ENCODE measurements around the gene TRABD. TPM values are rescaled to one million over a fixed set of nuclear protein-coding genes. Genes with fewer than 3 reads are reported as not detected.
A peak's percentile ranks its signal among the peaks of the same experiment; 100 is the strongest.
"Not testable (repeated sequence)": the region's sequence is repeated elsewhere in the genome, so short reads cannot be mapped to it uniquely, and the experiment has no call there.

The TRABD gene
- polyA plus RNA-seq, 4 donors: 43.3 to 84.6 (median 66.9) TPM

- no peak overlapping the region for H3K4me3 ChIP-seq (ENCODE audit: low read depth in 1 of 3, low read length in 3 of 3)
- FAIRE-seq (no peak), DNase-seq (no peak)
- peaks cover 0 to 9% (median 3%) of the 10 kb centered on the region in 3 donors for H3K27me3 ChIP-seq (ENCODE audit: control insufficient read depth in 3 of 3, insufficient read depth in 3 of 3, low read length in 3 of 3)
- peaks cover 0 to 11% (median 3%) of the 10 kb centered on the region in 3 donors for H3K4me1 ChIP-seq (ENCODE audit: control insufficient read depth in 3 of 3, insufficient read depth in 2 of 3, low read depth in 1 of 3, low read length in 2 of 3)
- 79 to 92% (median 84%) methylated on average over 6 of the region's 6 CpGs for WGBS, 3 donors
- H3K36me3 ChIP-seq (ENCODE audit: control insufficient read depth in 3 of 3, insufficient read depth in 2 of 3, low read depth in 1 of 3, low read length in 3 of 3): no peaks in the 10 kb centered on the region
- no peak overlapping the region for H3K27ac ChIP-seq (ENCODE audit: low read depth in 1 of 3, low read length in 2 of 3)
- H3K9me3 ChIP-seq (ENCODE audit: control insufficient read depth in 2 of 2, insufficient read depth in 1 of 2, low read depth in 1 of 2, low read length in 1 of 2): no peaks in the 10 kb centered on the region
Observed at GRCh38 chr22:50141462-50141861, 44.3 kb upstream of the TRABD start.

GRCh38 chr22:50141891-50142363 lies 43.8 kb upstream of the TRABD start:
- peaks cover 0 to 15% (median 3%) of the 10 kb centered on the region in 3 donors for H3K4me1 ChIP-seq (ENCODE audit: control insufficient read depth in 3 of 3, insufficient read depth in 2 of 3, low read depth in 1 of 3, low read length in 2 of 3)
- H3K9me3 ChIP-seq (ENCODE audit: control insufficient read depth in 2 of 2, insufficient read depth in 1 of 2, low read depth in 1 of 2, low read length in 1 of 2): no peaks in the 10 kb centered on the region
- DNase-seq: no peak
- no peak for FAIRE-seq
- 48 to 63% (median 62%) methylated on average over 11 of the region's 11 CpGs for WGBS, 3 donors
- H3K27me3 ChIP-seq (ENCODE audit: control insufficient read depth in 3 of 3, insufficient read depth in 3 of 3, low read length in 3 of 3): peaks cover 0 to 9% (median 3%) of the 10 kb centered on the region in 3 donors
- no peak overlapping the region for H3K4me3 ChIP-seq (ENCODE audit: low read depth in 1 of 3, low read length in 3 of 3)
- H3K27ac ChIP-seq (ENCODE audit: low read depth in 1 of 3, low read length in 2 of 3): no peak overlapping the region
- no peaks in the 10 kb centered on the region for H3K36me3 ChIP-seq (ENCODE audit: control insufficient read depth in 3 of 3, insufficient read depth in 2 of 3, low read depth in 1 of 3, low read length in 3 of 3)

- no peak for FAIRE-seq
- Histone ChIP-seq H3K36me3 (ENCODE audit: control insufficient read depth in 3 of 3, insufficient read depth in 2 of 3, low read depth in 1 of 3, low read length in 3 of 3) (no peaks in the 10 kb centered on the region), H3K27me3 (ENCODE audit: control insufficient read depth in 3 of 3, insufficient read depth in 3 of 3, low read length in 3 of 3) (peaks cover 0 to 9% (median 3%) of the 10 kb centered on the region in 3 donors), H3K9me3 (ENCODE audit: control insufficient read depth in 2 of 2, insufficient read depth in 1 of 2, low read depth in 1 of 2, low read length in 1 of 2) (no peaks in the 10 kb centered on the region), H3K27ac (ENCODE audit: low read depth in 1 of 3, low read length in 2 of 3) (no peak overlapping the region), H3K4me1 (ENCODE audit: control insufficient read depth in 3 of 3, insufficient read depth in 2 of 3, low read depth in 1 of 3, low read length in 2 of 3) (peaks cover 0 to 23% (median 3%) of the 10 kb centered on the region in 3 donors), H3K4me3 (ENCODE audit: low read depth in 1 of 3, low read length in 3 of 3) (no peak overlapping the region)
- DNase-seq: no peak
- WGBS, 3 donors: 87 to 90% (median 87%) methylated on average over 7 of the region's 7 CpGs
Observed at GRCh38 chr22:50143096-50143495, 42.6 kb upstream of the TRABD start.

- FAIRE-seq: no peak
- Histone ChIP-seq H3K9me3 (ENCODE audit: control insufficient read depth in 2 of 2, insufficient read depth in 1 of 2, low read depth in 1 of 2, low read length in 1 of 2) (no peaks in the 10 kb centered on the region), H3K27me3 (ENCODE audit: control insufficient read depth in 3 of 3, insufficient read depth in 3 of 3, low read length in 3 of 3) (peaks cover 0 to 9% (median 3%) of the 10 kb centered on the region in 3 donors), H3K27ac (ENCODE audit: low read depth in 1 of 3, low read length in 2 of 3) (no peak overlapping the region), H3K4me3 (ENCODE audit: low read depth in 1 of 3, low read length in 3 of 3) (no peak overlapping the region), H3K4me1 (ENCODE audit: control insufficient read depth in 3 of 3, insufficient read depth in 2 of 3, low read depth in 1 of 3, low read length in 2 of 3) (peaks cover 0 to 30% (median 3%) of the 10 kb centered on the region in 3 donors), H3K36me3 (ENCODE audit: control insufficient read depth in 3 of 3, insufficient read depth in 2 of 3, low read depth in 1 of 3, low read length in 3 of 3) (no peaks in the 10 kb centered on the region)
- no peak for DNase-seq
- WGBS, 3 donors: 84 to 88% (median 87%) methylated on average over 18 of the region's 18 CpGs
Observed at GRCh38 chr22:50144005-50144614, 41.6 kb upstream of the TRABD start.

- Histone ChIP-seq H3K36me3 (ENCODE audit: control insufficient read depth in 3 of 3, insufficient read depth in 2 of 3, low read depth in 1 of 3, low read length in 3 of 3) (no peaks in the 10 kb centered on the region), H3K4me1 (ENCODE audit: control insufficient read depth in 3 of 3, insufficient read depth in 2 of 3, low read depth in 1 of 3, low read length in 2 of 3) (peaks cover 0 to 30% (median 3%) of the 10 kb centered on the region in 3 donors), H3K27ac (ENCODE audit: low read depth in 1 of 3, low read length in 2 of 3) (peak overlapping the region in 1 of 3 donors; percentile 80), H3K27me3 (ENCODE audit: control insufficient read depth in 3 of 3, insufficient read depth in 3 of 3, low read length in 3 of 3) (peaks cover 0 to 9% (median 3%) of the 10 kb centered on the region in 3 donors), H3K9me3 (ENCODE audit: control insufficient read depth in 2 of 2, insufficient read depth in 1 of 2, low read depth in 1 of 2, low read length in 1 of 2) (no peaks in the 10 kb centered on the region), H3K4me3 (ENCODE audit: low read depth in 1 of 3, low read length in 3 of 3) (peak overlapping the region in 1 of 3 donors; percentile 21)
- WGBS, 3 donors: 33 to 56% (median 49%) methylated on average over 25 of the region's 25 CpGs
- DNase-seq (peak; percentile 15 to 74), FAIRE-seq (no peak)
Observed at GRCh38 chr22:50145721-50146438, 39.8 kb upstream of the TRABD start.

- peak overlapping the region in 1 of 3 donors; percentile 80 for H3K27ac ChIP-seq (ENCODE audit: low read depth in 1 of 3, low read length in 2 of 3)
- peaks cover 0 to 7% (median 3%) of the 10 kb centered on the region in 3 donors for H3K27me3 ChIP-seq (ENCODE audit: control insufficient read depth in 3 of 3, insufficient read depth in 3 of 3, low read length in 3 of 3)
- H3K4me3 ChIP-seq (ENCODE audit: low read depth in 1 of 3, low read length in 3 of 3): peak overlapping the region in 1 of 3 donors; percentile 21
- H3K9me3 ChIP-seq (ENCODE audit: control insufficient read depth in 2 of 2, insufficient read depth in 1 of 2, low read depth in 1 of 2, low read length in 1 of 2): no peaks in the 10 kb centered on the region
- WGBS, 3 donors: 15 to 45% (median 30%) methylated on average over 26 to 27 of the region's 27 CpGs
- H3K4me1 ChIP-seq (ENCODE audit: control insufficient read depth in 3 of 3, insufficient read depth in 2 of 3, low read depth in 1 of 3, low read length in 2 of 3): peaks cover 0 to 30% (median 3%) of the 10 kb centered on the region in 3 donors
- peak; percentile 82 to 90 for DNase-seq
- no peak for FAIRE-seq
- no peaks in the 10 kb centered on the region for H3K36me3 ChIP-seq (ENCODE audit: control insufficient read depth in 3 of 3, insufficient read depth in 2 of 3, low read depth in 1 of 3, low read length in 3 of 3)
Observed at GRCh38 chr22:50146439-50147238, 39.1 kb upstream of the TRABD start.

- H3K27ac ChIP-seq (ENCODE audit: low read depth in 1 of 3, low read length in 2 of 3); H3K9me3 ChIP-seq (ENCODE audit: control insufficient read depth in 2 of 2, insufficient read depth in 1 of 2, low read depth in 1 of 2, low read length in 1 of 2); H3K36me3 ChIP-seq (ENCODE audit: control insufficient read depth in 3 of 3, insufficient read depth in 2 of 3, low read depth in 1 of 3, low read length in 3 of 3); H3K27me3 ChIP-seq (ENCODE audit: control insufficient read depth in 3 of 3, insufficient read depth in 3 of 3, low read length in 3 of 3); FAIRE-seq; H3K4me3 ChIP-seq (ENCODE audit: low read depth in 1 of 3, low read length in 3 of 3): not testable (repeated sequence)
- peaks cover 0 to 30% (median 3%) of the 10 kb centered on the region in 3 donors for H3K4me1 ChIP-seq (ENCODE audit: control insufficient read depth in 3 of 3, insufficient read depth in 2 of 3, low read depth in 1 of 3, low read length in 2 of 3)
- WGBS, 3 donors: 69 to 74% (median 71%) methylated on average over 14 to 15 of the region's 26 CpGs
- peak in 1 of 2 donors; percentile 36 for DNase-seq
Observed at GRCh38 chr22:50147258-50148165, 38.2 kb upstream of the TRABD start.

All from small intestine (tissue), 7 donors.